ENCODE results near the gene ZDHHC18. TPM values are rescaled to one million over a fixed set of nuclear protein-coding genes. Genes with fewer than 3 reads are reported as not detected.
A peak's percentile ranks its signal among the peaks of the same experiment; 100 is the strongest.
"Not testable (repeated sequence)": the region's sequence is repeated elsewhere in the genome, so short reads cannot be mapped to it uniquely, and the experiment has no call there.

ZDHHC18 gene
- polyA plus RNA-seq, 1 donor from 2014 or later: 4.3 TPM

- peak overlapping the region in 1 of 3 donors; percentile 48 for H3K27ac Mint-ChIP-seq
- H3K4me1 Mint-ChIP-seq: peaks cover 2 to 5% (median 4%) of the 10 kb centered on the region in 3 donors
- H3K27me3 Mint-ChIP-seq: no peaks in the 10 kb centered on the region
- no peak overlapping the region for H3K4me3 Mint-ChIP-seq
- peaks cover 5% of the 10 kb centered on the region for H3K36me3 Mint-ChIP-seq
- H3K9me3 Mint-ChIP-seq: no peaks in the 10 kb centered on the region
Observed at GRCh38 chr1:26874896-26875295, 48.4 kb downstream of the ZDHHC18 start.

GRCh38 chr1:26877326-26877725 is 50.8 kb downstream of the ZDHHC18 start:
- no peaks in the 10 kb centered on the region for H3K9me3 Mint-ChIP-seq
- H3K4me1 Mint-ChIP-seq: peaks cover 2 to 5% (median 4%) of the 10 kb centered on the region in 3 donors
- peaks cover 5% of the 10 kb centered on the region for H3K36me3 Mint-ChIP-seq
- no peaks in the 10 kb centered on the region for H3K27me3 Mint-ChIP-seq
- no peak overlapping the region for H3K27ac Mint-ChIP-seq
- no peak overlapping the region for H3K4me3 Mint-ChIP-seq

GRCh38 chr1:26879793-26880192 is 53.3 kb downstream of the ZDHHC18 start:
- no peaks in the 10 kb centered on the region for H3K9me3 Mint-ChIP-seq
- peaks cover 4 to 5% (median 5%) of the 10 kb centered on the region in 3 donors for H3K4me1 Mint-ChIP-seq
- H3K27me3 Mint-ChIP-seq: no peaks in the 10 kb centered on the region
- no peak overlapping the region for H3K27ac Mint-ChIP-seq
- peak overlapping the region in 1 of 4 donors; percentile 47 for H3K4me3 Mint-ChIP-seq
- H3K36me3 Mint-ChIP-seq: peaks cover 7% of the 10 kb centered on the region

- H3K36me3 Mint-ChIP-seq, H3K27me3 Mint-ChIP-seq, H3K9me3 Mint-ChIP-seq, H3K4me3 Mint-ChIP-seq, H3K27ac Mint-ChIP-seq, H3K4me1 Mint-ChIP-seq: not testable (repeated sequence)
Observed at GRCh38 chr1:26881611-26882010, 55.1 kb downstream of the ZDHHC18 start.

- Mint-ChIP-seq H3K4me1 (peaks cover 3 to 8% (median 8%) of the 10 kb centered on the region in 3 donors), H3K27me3 (no peaks in the 10 kb centered on the region), H3K9me3 (no peaks in the 10 kb centered on the region), H3K27ac (peak overlapping the region in 1 of 3 donors; percentile 97), H3K36me3 (peaks cover 4% of the 10 kb centered on the region), H3K4me3 (no peak overlapping the region)
Observed at GRCh38 chr1:26882696-26883463, 56.4 kb downstream of the ZDHHC18 start.

- peaks cover 3% of the 10 kb centered on the region for H3K36me3 Mint-ChIP-seq
- H3K27me3 Mint-ChIP-seq: no peaks in the 10 kb centered on the region
Observed at GRCh38 chr1:26887125-26887524, 60.6 kb downstream of the ZDHHC18 start.

GRCh38 chr1:26888231-26888630 is 61.7 kb downstream of the ZDHHC18 start:
- Mint-ChIP-seq H3K9me3 (no peaks in the 10 kb centered on the region), H3K4me3 (peak overlapping the region; percentile 47 to 100 (median 94)), H3K27ac (peak overlapping the region in 2 of 3 donors; percentile 10 to 84), H3K27me3 (no peaks in the 10 kb centered on the region), H3K36me3 (peaks cover 3% of the 10 kb centered on the region), H3K4me1 (peaks cover 12 to 26% (median 22%) of the 10 kb centered on the region in 3 donors)

More at GRCh38 chr1:26887125-26887524, 60.6 kb downstream of the ZDHHC18 start:
- no peaks in the 10 kb centered on the region for H3K9me3 Mint-ChIP-seq
- peak overlapping the region in 2 of 4 donors; percentile 60 to 96 for H3K4me3 Mint-ChIP-seq
- H3K4me1 Mint-ChIP-seq: peaks cover 12 to 26% (median 22%) of the 10 kb centered on the region in 3 donors
- peak overlapping the region in 1 of 3 donors; percentile 91 for H3K27ac Mint-ChIP-seq

- no peaks in the 10 kb centered on the region for H3K9me3 Mint-ChIP-seq
- peak within 1 kb of the TSS; percentile 94 to 100 (median 96) for H3K4me3 Mint-ChIP-seq
- no peaks in the 10 kb centered on the region for H3K27me3 Mint-ChIP-seq
- H3K36me3 Mint-ChIP-seq: peaks cover 4% of the 10 kb centered on the region
- peak within 1 kb of the TSS; percentile 84 to 96 (median 90) for H3K27ac Mint-ChIP-seq
- H3K4me1 Mint-ChIP-seq: peaks cover 12 to 24% (median 23%) of the 10 kb centered on the region in 3 donors
Observed at GRCh38 chr1:26889551-26890466, 63.3 kb downstream of the ZDHHC18 start, which contains the start of gene GPN2. Gene GPN2 (minus strand): TSS chr1:26890283. CDS start chr1:26890096, 187 bp downstream.

- Mint-ChIP-seq H3K9me3 (no peaks in the 10 kb centered on the region), H3K27ac (peak overlapping the region; percentile 84 to 96 (median 90)), H3K36me3 (peaks cover 4% of the 10 kb centered on the region), H3K4me1 (peaks cover 12 to 26% (median 24%) of the 10 kb centered on the region in 3 donors), H3K27me3 (no peaks in the 10 kb centered on the region), H3K4me3 (peak overlapping the region; percentile 94 to 100 (median 96))
Observed at GRCh38 chr1:26890467-26890796, 63.9 kb downstream of the ZDHHC18 start.

- Mint-ChIP-seq H3K27ac (no peak overlapping the region), H3K9me3 (no peaks in the 10 kb centered on the region), H3K27me3 (no peaks in the 10 kb centered on the region), H3K4me3 (peak overlapping the region in 1 of 4 donors; percentile 25), H3K4me1 (peaks cover 17 to 21% (median 17%) of the 10 kb centered on the region in 3 donors), H3K36me3 (peaks cover 4% of the 10 kb centered on the region)
Observed at GRCh38 chr1:26894263-26894662, 67.8 kb downstream of the ZDHHC18 start.

- peaks cover 4% of the 10 kb centered on the region for H3K36me3 Mint-ChIP-seq
- peaks cover 24 to 31% (median 25%) of the 10 kb centered on the region in 3 donors for H3K4me1 Mint-ChIP-seq
- H3K4me3 Mint-ChIP-seq: peak overlapping the region in 1 of 4 donors; percentile 75
- H3K27me3 Mint-ChIP-seq: no peaks in the 10 kb centered on the region
- H3K27ac Mint-ChIP-seq: peak overlapping the region in 1 of 3 donors; percentile 64
- no peaks in the 10 kb centered on the region for H3K9me3 Mint-ChIP-seq
Observed at GRCh38 chr1:26897351-26897750, 70.9 kb downstream of the ZDHHC18 start.

- Mint-ChIP-seq H3K36me3 (no peaks in the 10 kb centered on the region), H3K27ac (peak within 1 kb of the TSS; percentile 72 to 100 (median 99)), H3K4me1 (peaks cover 18 to 32% (median 25%) of the 10 kb centered on the region in 3 donors)
Observed at GRCh38 chr1:26900001-26900814, 73.7 kb downstream of the ZDHHC18 start, which contains the start of gene GPATCH3. Gene GPATCH3 (minus strand): TSS chr1:26900467. CDS start chr1:26900442, 25 bp downstream.

GRCh38 chr1:26900815-26901511 is 74.5 kb downstream of the ZDHHC18 start:
- peak overlapping the region; percentile 91 to 99 (median 98) for H3K4me3 Mint-ChIP-seq
- H3K27ac Mint-ChIP-seq: peak overlapping the region; percentile 72 to 100 (median 99)
- peaks cover 18 to 30% (median 25%) of the 10 kb centered on the region in 3 donors for H3K4me1 Mint-ChIP-seq
- H3K27me3 Mint-ChIP-seq: no peaks in the 10 kb centered on the region
- no peaks in the 10 kb centered on the region for H3K9me3 Mint-ChIP-seq
- no peaks in the 10 kb centered on the region for H3K36me3 Mint-ChIP-seq

More at GRCh38 chr1:26900001-26900814, 73.7 kb downstream of the ZDHHC18 start, which contains the start of gene GPATCH3:
- no peaks in the 10 kb centered on the region for H3K27me3 Mint-ChIP-seq
- peak within 1 kb of the TSS; percentile 91 to 99 (median 98) for H3K4me3 Mint-ChIP-seq
- H3K9me3 Mint-ChIP-seq: no peaks in the 10 kb centered on the region

Measured in IgD-negative memory B cell (primary cell).